GM20431 (cell line): ENCODE data around the gene MSH6.

Experiments
- in situ Hi-C: fragments of 300-500 bp; cut with MseI, MboI; formaldehyde crosslinking; loops from one replicate; pipeline ENCODE4 v1.15.0; 2020; ENCODE audit warnings: low sequenced_read_pairs; ENCODE audit not compliant: unreplicated experiment

Gene MSH6

GRCh38 chr2:47779426-47779790, 3.5 kb upstream of the MSH6 start:
- in situ Hi-C loops, result loop anchor here (10.0 kb wide), 1 partner anchor 335 kb away; no protein-coding TSS in a partner anchor

DNA sequence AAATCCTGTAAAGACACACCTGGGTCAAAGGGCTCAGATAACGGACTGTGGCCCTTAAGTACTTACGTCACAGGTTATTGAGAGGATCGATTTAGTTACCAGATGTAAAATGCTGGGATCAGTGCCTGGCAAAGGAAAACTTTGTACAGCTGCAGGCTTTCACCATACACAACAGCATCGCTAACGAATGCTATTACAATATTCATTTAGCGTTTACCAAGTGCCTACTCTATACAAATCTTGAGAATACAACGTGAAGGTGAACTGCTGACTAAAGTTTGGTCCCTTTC, 619 bp upstream of the MSH6 start:
- in situ Hi-C loops, result no loop called here

DNA sequence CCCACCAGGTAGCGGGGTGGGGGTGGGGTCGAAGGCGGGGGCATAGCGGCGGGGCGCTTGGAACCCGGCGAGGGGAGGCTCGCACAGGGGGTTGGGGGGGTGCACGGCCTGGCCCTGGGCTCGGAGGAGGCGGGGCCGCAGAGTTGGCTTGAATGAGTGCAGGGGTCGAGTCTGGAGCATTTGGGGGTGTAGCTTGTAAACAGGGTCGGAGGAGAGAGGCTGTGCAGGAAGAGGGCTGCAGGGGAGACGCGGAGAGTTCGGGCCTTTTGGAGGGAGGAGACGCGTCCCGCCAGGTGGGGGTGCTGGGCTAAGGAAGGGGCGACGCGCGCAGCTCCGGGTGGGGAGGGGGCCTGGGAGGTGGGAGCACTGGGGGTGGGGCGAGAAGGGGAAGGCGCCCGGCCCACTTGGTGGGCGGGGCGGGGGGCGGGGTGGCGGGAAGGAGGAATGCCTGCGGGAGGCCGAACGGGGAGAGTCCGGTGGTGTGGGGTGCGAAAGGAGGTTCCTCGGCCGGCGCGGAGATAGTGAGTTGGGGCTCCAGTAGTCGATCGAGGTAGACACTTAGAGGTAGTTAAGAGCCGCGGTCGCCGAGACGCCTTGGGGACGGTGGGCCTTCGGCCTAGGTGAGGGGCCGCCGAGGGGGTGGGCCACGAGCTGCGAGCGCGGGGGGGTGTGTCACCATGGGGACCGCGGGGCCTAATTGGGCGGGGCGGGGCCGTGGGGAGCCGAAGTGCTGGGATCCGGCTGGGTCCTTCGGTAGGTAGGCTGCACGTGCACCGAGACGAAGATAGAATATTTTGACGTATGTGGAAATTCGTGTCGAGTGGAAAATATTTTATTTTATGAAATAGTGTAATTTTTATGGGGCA, 774 bp downstream of the MSH6 start:
- in situ Hi-C loops, result no loop called here

DNA sequence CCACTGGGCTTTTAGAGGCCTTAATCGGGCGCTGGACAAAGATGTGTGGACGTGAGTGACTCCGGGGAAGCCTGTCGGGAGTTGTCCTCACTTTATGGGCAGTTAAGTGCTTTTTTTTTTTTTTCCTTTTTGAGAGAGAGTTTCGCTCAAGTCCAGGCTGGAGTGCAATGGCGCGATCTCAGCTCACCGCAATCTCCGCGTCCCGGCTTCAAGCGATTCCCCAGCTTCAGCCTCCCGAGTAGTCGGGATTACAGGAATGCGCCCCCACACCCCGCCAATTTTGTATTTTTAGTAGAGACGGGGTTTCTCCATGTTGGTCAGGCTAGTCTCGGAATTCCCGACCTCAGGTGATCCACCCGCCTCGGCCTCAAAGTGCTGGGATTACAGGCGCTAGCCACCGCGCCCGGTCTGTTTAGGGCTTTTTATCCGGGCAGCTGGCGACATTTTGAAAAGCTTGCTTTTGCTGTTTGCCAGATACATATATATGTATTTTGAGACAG, 1.5 kb downstream of the MSH6 start:
- in situ Hi-C loops, result no loop called here

DNA sequence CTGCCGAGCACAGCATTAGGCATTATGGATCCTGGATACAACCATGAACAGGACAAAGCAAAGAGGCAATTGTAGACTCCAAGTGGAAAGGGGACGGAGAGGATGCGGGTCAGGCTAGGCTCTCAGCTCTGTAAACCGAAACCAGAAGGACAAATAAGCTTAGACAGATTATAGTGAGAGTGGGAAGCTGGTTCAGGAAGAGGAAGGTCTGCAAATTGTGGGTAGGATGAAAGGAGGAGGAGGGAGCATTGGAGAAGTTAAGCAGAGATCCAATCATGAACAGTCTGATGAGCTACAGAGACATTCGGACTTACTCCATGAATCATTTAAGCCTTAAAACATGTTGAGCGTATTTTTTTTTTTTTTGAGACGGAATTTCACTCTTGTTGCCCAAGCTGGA, 3.0 kb downstream of the MSH6 start:
- in situ Hi-C loops, result no loop called here

- in situ Hi-C loops, result no loop called here
Observed at GRCh38 chr2:47796090-47796697, 13.2 kb downstream of the MSH6 start.

DNA sequence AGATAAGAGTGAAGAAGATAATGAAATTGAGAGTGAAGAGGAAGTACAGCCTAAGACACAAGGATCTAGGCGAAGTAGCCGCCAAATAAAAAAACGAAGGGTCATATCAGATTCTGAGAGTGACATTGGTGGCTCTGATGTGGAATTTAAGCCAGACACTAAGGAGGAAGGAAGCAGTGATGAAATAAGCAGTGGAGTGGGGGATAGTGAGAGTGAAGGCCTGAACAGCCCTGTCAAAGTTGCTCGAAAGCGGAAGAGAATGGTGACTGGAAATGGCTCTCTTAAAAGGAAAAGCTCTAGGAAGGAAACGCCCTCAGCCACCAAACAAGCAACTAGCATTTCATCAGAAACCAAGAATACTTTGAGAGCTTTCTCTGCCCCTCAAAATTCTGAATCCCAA, 15.7 kb downstream of the MSH6 start:
- in situ Hi-C loops, result no loop called here

- in situ Hi-C loops, result no loop called here
Observed at GRCh38 chr2:47799031-47799609, 16.2 kb downstream of the MSH6 start.

DNA sequence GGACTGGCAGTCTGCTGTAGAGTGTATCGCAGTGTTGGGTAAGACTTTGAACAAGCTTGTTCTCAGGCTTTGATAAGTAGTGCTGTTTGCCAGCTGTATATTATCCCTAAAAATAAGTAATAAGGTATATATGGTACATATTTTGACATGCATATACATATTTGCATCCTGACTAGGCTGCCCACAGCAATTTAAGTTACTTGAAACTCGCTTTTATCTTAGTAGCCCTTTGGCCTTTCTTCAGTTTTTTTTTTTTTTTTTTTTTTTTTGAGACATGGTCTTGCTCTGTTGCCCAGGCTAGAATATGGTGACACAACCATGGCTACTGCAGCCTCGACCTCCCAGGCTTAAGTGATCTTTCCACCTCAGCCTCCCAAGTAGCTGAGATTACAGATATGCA, 18.2 kb downstream of the MSH6 start:
- in situ Hi-C loops, result no loop called here

DNA sequence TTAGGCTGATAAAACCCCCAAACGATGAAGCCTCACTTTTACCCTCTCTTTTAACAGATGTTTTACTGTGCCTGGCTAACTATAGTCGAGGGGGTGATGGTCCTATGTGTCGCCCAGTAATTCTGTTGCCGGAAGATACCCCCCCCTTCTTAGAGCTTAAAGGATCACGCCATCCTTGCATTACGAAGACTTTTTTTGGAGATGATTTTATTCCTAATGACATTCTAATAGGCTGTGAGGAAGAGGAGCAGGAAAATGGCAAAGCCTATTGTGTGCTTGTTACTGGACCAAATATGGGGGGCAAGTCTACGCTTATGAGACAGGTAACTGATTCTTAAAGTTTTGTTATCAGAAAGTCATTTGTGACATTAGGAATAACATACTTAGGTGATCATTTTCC, 20.4 kb downstream of the MSH6 start:
- in situ Hi-C loops, result no loop called here

DNA sequence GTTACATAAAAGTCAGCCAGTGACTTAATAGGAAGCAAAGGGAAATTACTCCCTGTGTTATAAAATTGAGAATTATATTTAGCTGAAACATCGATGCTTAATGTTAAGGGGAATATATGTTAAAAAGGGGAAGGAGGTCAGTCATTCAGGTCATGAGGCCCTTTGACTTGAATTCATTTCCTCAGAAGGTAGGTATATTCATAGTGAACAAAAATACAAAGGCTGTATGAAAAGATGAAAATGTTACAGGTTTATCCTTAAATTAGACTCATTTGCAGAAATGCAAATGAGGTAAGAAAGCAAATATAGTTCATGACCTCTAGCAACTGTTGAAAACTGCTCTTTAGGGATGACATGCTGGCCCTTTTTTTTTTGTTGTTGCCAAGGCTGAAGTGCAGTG, 20.8 kb downstream of the MSH6 start:
- in situ Hi-C loops, result no loop called here

DNA sequence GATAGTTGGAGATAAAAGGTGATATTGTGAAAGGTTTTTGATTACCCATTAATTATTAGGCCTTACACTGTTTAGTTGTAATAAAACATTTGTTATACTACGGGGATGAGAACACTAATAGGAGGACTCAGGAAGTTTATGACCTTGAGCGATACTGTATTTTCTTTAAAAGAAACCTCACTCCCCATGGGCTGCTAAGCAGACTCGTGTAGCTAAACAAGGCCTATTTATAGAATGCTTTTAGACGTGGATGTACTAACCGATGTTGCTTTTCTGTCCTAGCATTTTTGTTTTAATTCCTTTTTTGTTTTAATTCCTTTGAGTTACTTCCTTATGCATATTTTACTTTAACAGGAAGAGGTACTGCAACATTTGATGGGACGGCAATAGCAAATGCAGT, 22.9 kb downstream of the MSH6 start:
- in situ Hi-C loops, result no loop called here

GRCh38 chr2:47808614-47809013, 25.7 kb downstream of the MSH6 start:
- in situ Hi-C loops, result no loop called here

DNA sequence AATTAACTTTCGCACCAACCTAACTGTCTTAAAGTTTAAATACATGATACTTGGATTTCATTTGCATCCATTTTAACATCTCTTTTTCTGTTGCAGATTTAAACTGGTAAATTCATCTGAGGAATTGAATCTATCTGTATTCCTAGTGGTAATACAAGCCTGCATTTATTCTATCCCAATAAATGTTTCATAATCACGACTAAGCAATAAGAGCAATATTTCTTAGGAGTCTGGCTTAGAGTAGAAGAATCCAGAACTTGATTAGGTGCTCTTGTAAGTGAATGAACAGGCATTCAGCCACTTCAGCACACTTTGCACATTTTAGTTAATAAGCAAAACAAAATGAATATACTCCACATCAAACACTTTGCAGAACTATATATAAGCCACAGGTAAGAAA, 27.0 kb downstream of the MSH6 start:
- in situ Hi-C loops, result no loop called here

GRCh38 chr2:47810850-47811249, 27.9 kb downstream of the MSH6 start:
- in situ Hi-C loops, result no loop called here

GRCh38 chr2:47811668-47812067, 28.7 kb downstream of the MSH6 start:
- in situ Hi-C loops, result no loop called here

DNA sequence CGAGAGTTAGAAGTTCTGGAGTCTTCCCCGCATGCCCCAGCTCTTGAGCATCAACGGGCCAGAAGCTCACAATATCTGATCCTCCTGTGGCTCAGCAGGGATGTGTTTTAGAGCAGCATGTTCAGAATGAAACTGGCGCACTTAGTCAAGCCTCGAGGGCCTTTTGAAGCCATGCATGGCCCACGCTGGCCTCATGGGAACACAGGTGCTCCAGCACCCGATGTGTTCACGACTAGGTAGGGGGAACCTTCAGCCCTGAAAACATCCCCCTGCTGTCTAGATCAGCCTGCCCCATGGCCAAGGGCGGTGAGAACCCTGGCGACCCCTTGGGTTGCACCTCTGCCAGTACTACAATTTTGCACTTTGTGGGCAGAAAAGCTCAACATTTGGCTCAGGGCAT, 32.8 kb downstream of the MSH6 start:
- in situ Hi-C loops, result no loop called here

DNA sequence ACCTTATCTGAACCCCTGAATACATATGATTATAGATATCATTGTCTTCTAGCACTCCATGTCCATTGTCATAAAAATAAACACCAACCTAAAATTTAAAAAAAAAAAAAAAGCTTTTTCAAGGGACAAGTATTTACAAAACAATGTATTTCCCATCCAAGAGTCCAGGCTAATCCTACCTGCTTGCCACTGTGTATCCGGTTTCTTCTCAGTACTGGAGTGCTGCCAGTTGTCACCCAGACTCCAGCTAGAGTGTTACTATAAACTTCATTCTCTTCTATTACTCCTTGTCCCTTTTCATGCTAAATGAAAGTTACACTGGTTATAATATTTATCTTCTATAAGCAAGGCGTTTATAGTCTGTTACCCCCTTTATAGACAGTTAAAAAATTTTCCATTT, 35.8 kb downstream of the MSH6 start:
- in situ Hi-C loops, result no loop called here

DNA sequence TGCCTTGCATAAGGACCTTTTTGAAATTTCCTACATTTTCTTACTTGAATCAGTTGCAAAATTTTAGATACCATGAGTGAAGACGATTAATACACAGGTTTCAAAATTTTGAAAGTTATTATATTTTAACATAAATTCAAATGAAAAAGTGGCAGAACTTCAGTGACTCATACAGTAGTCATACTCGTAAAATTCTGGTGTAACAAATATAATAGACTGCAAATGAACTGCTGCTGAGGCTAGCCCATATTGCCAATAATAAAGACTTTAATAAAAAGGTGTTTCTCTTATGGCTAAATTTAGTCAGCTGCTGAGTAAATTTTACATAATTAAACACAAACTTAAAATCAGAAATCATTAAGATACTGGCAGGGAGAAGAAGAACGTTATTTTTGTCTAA, 36.9 kb downstream of the MSH6 start:
- in situ Hi-C loops, result no loop called here

DNA sequence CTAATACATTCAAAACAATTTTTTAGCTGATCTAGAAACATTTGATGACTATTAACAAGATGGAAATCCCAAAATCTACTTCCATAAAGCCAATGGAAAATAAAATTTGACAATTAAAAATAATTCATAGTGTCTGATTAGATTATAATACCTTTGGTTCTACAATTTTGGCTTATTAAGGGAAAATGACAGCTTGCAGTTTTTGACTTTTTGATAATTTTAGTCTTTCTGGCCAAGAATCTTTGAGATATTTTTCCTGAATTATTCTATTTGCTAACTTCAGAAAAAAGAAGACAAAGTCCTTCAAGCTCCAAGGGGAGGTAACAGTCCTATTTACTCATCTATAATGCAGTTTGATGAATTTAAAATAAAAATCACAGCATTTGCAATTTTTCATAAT, 39.6 kb downstream of the MSH6 start:
- in situ Hi-C loops, result no loop called here

DNA sequence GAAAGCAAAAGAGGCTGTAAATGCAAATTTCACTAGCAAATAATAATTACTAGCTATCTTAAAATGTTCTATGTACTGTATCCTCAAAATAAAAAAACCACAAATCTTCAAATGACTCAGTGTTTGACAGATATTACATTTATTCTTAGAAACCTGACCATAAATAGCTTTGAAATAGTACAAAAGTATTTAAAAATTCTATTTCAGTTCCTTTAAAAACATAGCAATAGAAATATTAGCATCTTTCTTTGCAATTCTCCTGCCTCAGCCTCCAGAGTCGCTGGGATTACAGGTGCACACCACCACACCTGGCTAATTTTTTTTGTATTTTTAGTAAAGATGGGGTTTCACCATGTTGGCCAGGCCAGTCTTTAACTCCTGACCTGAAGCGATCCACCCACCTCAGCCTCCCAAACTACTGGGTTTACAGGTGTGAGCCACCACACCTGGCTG, 50.6 kb downstream of the MSH6 start:
- in situ Hi-C loops, result no loop called here
